Smooth muscle cell (in vitro differentiated cells): ENCODE results near the gene CCDC12. TPM values are rescaled to one million over a fixed set of nuclear protein-coding genes. Genes with fewer than 3 reads are reported as not detected.

Experiments used
- DNase-seq: peaks from one replicate; lab custom pipeline; 2025; ENCODE audit not compliant: unreplicated experiment; lab: John Stamatoyannopoulos, UW
- H2AFZ ChIP-seq: fragments of 200-600 bp; sonication (generic); 2 replicates; pipeline ENCODE4 v1.6.0; 2016; ENCODE audit warnings: antibody characterized with exemption, low read depth, mild to moderate bottlenecking
- H3F3A ChIP-seq: fragments of 200-600 bp; sonication (generic); 2 replicates; pipeline ENCODE4 v1.6.0; 2017; ENCODE audit warnings: antibody characterized with exemption, low read depth
- H3K27ac ChIP-seq: fragments of 200-600 bp; sonication (generic); 2 replicates; pipeline ENCODE4 v1.5.1; 2016; ENCODE audit warnings: low read depth, mild to moderate bottlenecking
- H3K27me3 ChIP-seq: fragments of 200-600 bp; sonication (generic); 2 replicates; pipeline ENCODE4 v1.6.1; 2016; ENCODE audit warnings: low read depth, mild to moderate bottlenecking
- H3K36me3 ChIP-seq: fragments of 200-600 bp; sonication (generic); 2 replicates; pipeline ENCODE4 v1.5.1; 2016; ENCODE audit warnings: low read depth
- H3K4me1 ChIP-seq: fragments of 200-600 bp; sonication (generic); 2 replicates; pipeline ENCODE4 v1.5.1; 2016; ENCODE audit warnings: low read depth
- H3K4me2 ChIP-seq: fragments of 200-600 bp; sonication (generic); 2 replicates; pipeline ENCODE4 v1.6.0; 2016; ENCODE audit warnings: mild to moderate bottlenecking
- H3K4me3 ChIP-seq: fragments of 200-600 bp; sonication (generic); 2 replicates; pipeline ENCODE4 v1.5.1; 2016; ENCODE audit warnings: mild to moderate bottlenecking
- H3K79me2 ChIP-seq: fragments of 200-600 bp; sonication (generic); 2 replicates; pipeline ENCODE4 v1.6.0; 2016; ENCODE audit warnings: low read depth, mild to moderate bottlenecking
- H3K9ac ChIP-seq: fragments of 200-600 bp; sonication (generic); 2 replicates; pipeline ENCODE4 v1.6.0; 2016; ENCODE audit warnings: low read depth
- H3K9me3 ChIP-seq: fragments of 200-600 bp; sonication (generic); replicated peaks from 2 replicates; pipeline ENCODE4 v1.5.1; 2016; ENCODE audit warnings: low read depth
- H4K20me1 ChIP-seq: fragments of 200-600 bp; sonication (generic); 2 replicates; pipeline ENCODE4 v1.6.0; 2016; ENCODE audit warnings: low read depth
- CTCF ChIP-seq: fragments of 200-600 bp; sonication (generic); IDR thresholded peaks from 2 replicates; pipeline ENCODE4 v1.5.1; 2017; ENCODE audit warnings: borderline replicate concordance, mild to moderate bottlenecking, antibody characterized with exemption; ENCODE audit not compliant: insufficient read depth, poor library complexity, severe bottlenecking
- WGBS: methylation state at CpG from one replicate; pipeline ENCODE4 v1.1.7; 2016; ENCODE audit warnings: low lambda C conversion rate; 5-methylcytosine and 5-hydroxymethylcytosine counted together
- polyA plus RNA-seq: library from polyadenylated mRNA; unstranded; fragments of >200 nt; fragmentation: Nextera tagmentation; extraction: Ambion mirVana; gene quantifications from 2 replicates; pipeline ENCODE4 v1.2.1, GENCODE V29; 2016
- total RNA-seq: library from RNA; depleted of rRNA; stranded (reverse); fragments of >200 nt; gene quantifications from 2 replicates; pipeline ENCODE4 v1.2.3, GENCODE V29; 2014

The CCDC12 gene
- total and polyA plus RNA-seq, 2 experiments from 2014 or later: 23.9 to 52.4 TPM

- H3F3A ChIP-seq: no peaks in the 10 kb centered on the region
- H3K36me3 ChIP-seq: no peaks in the 10 kb centered on the region
- H4K20me1 ChIP-seq: peaks cover 88% of the 10 kb centered on the region
- peaks cover 18% of the 10 kb centered on the region for H3K79me2 ChIP-seq
- H3K9ac ChIP-seq: no peak overlapping the region
- no peak for TF ChIP-seq CTCF
- H3K27me3 ChIP-seq: no peaks in the 10 kb centered on the region
- no peak overlapping the region for H3K27ac ChIP-seq
- H3K4me1 ChIP-seq: peaks cover 3% of the 10 kb centered on the region
- H3K4me2 ChIP-seq: no peak overlapping the region
- no peak for DNase-seq
- WGBS: 98% methylated on average over 6 of the region's 6 CpGs
- no peaks in the 10 kb centered on the region for H3K9me3 ChIP-seq
- H2AFZ ChIP-seq: no peak overlapping the region
- H3K4me3 ChIP-seq: no peak overlapping the region
Measured at GRCh38 chr3:46927718-46928073, 48.8 kb downstream of the CCDC12 start.

DNA sequence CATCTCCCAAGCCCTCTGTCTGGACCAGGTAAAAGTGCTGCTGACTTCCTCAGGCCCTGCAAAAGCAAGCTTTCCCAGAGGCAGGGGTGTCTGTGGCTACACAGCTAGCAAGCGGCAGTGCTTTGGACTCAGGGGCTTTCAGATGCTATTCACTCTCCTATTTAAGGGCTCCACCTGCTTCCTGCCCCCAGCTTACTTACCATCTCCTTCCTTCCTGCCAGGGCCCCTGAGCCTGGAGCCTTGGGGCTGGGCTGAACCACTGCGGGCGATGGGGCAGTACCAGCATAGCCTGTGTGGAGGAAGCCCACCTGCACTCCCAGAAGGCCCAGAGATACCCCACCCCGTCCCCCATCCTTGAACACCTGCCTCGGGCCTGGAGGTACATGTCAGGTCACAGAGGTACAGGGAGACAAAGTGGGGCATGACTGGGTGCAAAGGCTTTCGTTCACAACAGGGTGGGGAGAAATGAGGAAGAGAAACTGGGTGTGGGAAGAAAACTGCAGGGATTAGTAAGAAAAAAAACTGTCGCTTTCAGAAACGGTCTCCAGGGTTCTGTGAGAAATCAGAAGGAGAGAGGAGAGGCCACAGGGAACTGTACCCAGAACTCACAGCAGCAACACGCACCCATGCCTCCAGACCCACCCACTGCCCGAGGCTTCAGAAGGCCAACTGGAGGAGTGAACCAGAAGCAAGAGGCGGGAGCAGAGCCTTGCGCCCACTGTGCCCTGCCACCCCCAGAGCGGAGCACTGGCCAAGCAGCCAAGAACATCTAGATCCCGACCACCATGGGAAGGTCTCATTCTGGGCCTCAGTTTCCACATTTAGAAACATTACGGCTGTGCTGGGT lies 49.5 kb downstream of the CCDC12 start:
- H3K79me2 ChIP-seq: peaks cover 11% of the 10 kb centered on the region
- no peak overlapping the region for H3K9ac ChIP-seq
- no peak overlapping the region for H3K27ac ChIP-seq
- no peaks in the 10 kb centered on the region for H3F3A ChIP-seq
- H4K20me1 ChIP-seq: peaks cover 84% of the 10 kb centered on the region
- H3K4me2 ChIP-seq: no peak overlapping the region
- no peaks in the 10 kb centered on the region for H3K9me3 ChIP-seq
- no peak for DNase-seq
- H3K4me1 ChIP-seq: peaks cover 3% of the 10 kb centered on the region
- H2AFZ ChIP-seq: no peak overlapping the region
- 91% methylated on average over 15 of the region's 15 CpGs for WGBS
- H3K4me3 ChIP-seq: no peak overlapping the region
- H3K36me3 ChIP-seq: no peaks in the 10 kb centered on the region
- TF ChIP-seq CTCF: no peak
- no peaks in the 10 kb centered on the region for H3K27me3 ChIP-seq

GRCh38 chr3:46926447-46926846 lies 50.1 kb downstream of the CCDC12 start:
- no peak overlapping the region for H3K9ac ChIP-seq
- no peaks in the 10 kb centered on the region for H3K36me3 ChIP-seq
- H3K4me3 ChIP-seq: no peak overlapping the region
- TF ChIP-seq CTCF: no peak
- H3K79me2 ChIP-seq: peaks cover 7% of the 10 kb centered on the region
- no peak overlapping the region for H2AFZ ChIP-seq
- peaks cover 77% of the 10 kb centered on the region for H4K20me1 ChIP-seq
- no peaks in the 10 kb centered on the region for H3K27me3 ChIP-seq
- H3F3A ChIP-seq: no peaks in the 10 kb centered on the region
- H3K4me1 ChIP-seq: no peaks in the 10 kb centered on the region
- 100% methylated on average over 6 of the region's 6 CpGs for WGBS
- no peak overlapping the region for H3K27ac ChIP-seq
- DNase-seq: no peak
- no peaks in the 10 kb centered on the region for H3K9me3 ChIP-seq
- no peak overlapping the region for H3K4me2 ChIP-seq

DNA sequence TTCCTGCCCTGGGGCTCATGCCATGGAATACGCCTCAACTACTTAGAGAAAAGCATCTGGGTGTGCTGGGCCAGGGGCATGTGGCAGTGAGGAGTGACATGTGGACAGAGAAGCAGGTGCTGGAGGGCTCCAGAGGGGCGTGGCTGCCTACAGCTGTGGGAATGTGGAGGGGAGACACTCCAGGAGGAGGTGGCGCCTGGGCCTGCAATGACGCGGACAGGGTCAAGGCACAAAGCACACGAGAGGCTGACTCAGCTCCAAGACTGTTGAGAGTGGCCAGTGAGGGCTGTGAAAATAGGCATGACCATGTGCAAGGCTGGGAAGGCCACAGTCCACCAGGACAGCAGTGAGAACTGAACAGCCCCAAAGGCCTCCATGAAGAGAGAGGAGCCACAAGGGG lies 50.5 kb downstream of the CCDC12 start:
- Histone ChIP-seq H3K9me3 (no peaks in the 10 kb centered on the region), H4K20me1 (peaks cover 73% of the 10 kb centered on the region), H3K27ac (no peak overlapping the region), H3K36me3 (no peaks in the 10 kb centered on the region), H3F3A (no peaks in the 10 kb centered on the region), H3K4me1 (no peaks in the 10 kb centered on the region), H3K27me3 (no peaks in the 10 kb centered on the region), H2AFZ (no peak overlapping the region), H3K4me2 (no peak overlapping the region), H3K4me3 (no peak overlapping the region), H3K9ac (no peak overlapping the region), H3K79me2 (peaks cover 7% of the 10 kb centered on the region)
- no peak for TF ChIP-seq CTCF
- DNase-seq: no peak
- WGBS: 76% methylated on average over 6 of the region's 6 CpGs
